Stimulated activated CD4-positive, alpha-beta T cell treated with anti-CD3 and anti-CD28 coated beads, Interleukin-15, amount 100 ng/mL, for 48 hours (primary cell): Measurements from ENCODE around the gene RFC3.
"Not testable (repeated sequence)": the region's sequence is repeated elsewhere in the genome, so short reads cannot be mapped to it uniquely, and the experiment has no call there.

Experiments used
- DNase-seq, 2 donors: peaks; one replicate each; pipeline ENCODE4 v3.0.0-alpha.2; 2020; ENCODE audit warnings: low read depth in 2 of 2

RFC3 gene

GRCh38 chr13:33817901-33818706, at the start of gene RFC3:
TSS of gene RFC3 (plus strand) at chr13:33818149. CDS start at chr13:33818179, 30 bp downstream.
- peak; percentile 87 to 88 for DNase-seq

GRCh38 chr13:33771296-33771695, 46.7 kb upstream of the RFC3 start:
- no peak for DNase-seq

DNA sequence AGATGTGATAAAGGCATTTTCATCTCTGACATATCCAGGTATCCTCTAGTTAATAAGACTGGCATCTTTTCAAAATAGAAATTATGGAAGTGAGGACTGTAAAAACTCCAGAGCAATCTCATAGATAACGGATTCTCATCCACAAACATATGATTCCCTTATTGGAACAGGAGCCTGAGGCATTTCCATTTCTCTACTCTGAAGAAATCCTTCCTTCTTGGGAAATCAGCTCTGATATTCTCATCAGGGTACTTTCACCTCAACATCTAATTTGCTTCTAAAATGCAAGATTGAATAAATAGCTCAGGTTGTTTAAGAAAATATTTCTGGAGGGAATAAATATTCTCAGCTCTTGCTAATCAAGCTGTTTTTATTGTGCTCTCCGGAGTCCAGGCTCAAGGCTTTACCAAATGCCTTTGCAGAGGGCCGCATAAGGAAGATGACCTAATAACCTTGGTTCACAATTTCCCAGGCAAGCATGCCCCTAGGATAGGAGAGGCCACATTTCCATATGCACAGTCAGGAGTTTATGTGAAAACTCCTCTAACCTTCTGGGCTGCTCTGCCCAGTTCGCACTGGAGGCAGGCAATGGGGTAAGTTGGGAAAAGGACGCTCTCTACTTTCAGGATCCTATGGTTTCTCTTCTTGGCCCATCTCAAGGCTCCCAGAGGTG, 44.0 kb upstream of the RFC3 start:
- no peak for DNase-seq

- DNase-seq: no peak
Observed at GRCh38 chr13:33775339-33776108, 42.4 kb upstream of the RFC3 start.

GRCh38 chr13:33776239-33776881, 41.6 kb upstream of the RFC3 start:
- DNase-seq: no peak

DNA sequence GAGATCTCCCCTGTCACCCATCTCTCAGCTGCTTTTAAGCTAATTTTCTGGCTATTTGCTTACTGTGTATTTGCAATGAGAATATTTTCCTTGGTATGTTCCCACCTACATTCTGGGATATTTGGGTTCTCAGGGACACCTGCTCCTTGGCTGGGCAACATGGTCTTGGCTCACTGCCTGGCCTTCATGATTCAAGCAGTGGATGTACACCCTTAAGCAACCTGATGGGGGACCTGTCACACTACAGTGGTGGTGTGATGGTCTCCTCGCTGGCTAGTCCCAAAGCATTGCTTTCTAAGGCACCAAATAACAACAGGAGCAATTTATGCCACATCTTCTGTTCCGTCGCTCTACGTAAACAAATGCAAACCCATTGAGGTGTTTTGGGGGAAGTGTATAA, 35.3 kb upstream of the RFC3 start:
- DNase-seq: no peak

GRCh38 chr13:33783212-33783611, 34.7 kb upstream of the RFC3 start:
- DNase-seq: not testable (repeated sequence)

GRCh38 chr13:33784738-33785137, 33.2 kb upstream of the RFC3 start:
- no peak for DNase-seq

- no peak for DNase-seq
Observed at GRCh38 chr13:33785384-33785783, 32.6 kb upstream of the RFC3 start.

DNA sequence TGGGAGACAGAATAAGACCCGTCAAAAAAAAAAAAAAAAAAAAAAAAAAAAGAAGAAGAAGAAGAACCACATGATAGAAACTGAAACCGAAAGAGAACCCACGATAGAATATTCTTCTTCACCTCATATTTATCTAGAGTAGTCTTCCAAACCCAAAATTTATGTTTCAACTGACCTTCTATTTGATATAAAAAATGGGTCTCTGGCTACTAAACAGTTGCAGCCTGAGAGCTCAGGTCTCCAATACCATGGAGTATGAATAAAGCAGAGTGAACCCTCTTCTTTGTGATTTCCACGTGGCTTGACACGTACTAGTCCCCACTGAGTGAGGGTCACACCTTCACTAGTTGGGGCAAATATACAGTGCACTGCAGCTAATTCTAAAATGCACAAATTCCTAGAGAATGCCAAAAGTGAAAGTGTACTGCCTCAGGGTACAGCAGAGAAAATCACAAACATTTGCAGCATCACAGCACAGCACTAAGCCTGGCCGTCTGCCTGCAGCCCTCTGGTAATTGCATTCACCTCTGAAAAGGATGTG, 30.8 kb upstream of the RFC3 start:
- no peak for DNase-seq

DNA sequence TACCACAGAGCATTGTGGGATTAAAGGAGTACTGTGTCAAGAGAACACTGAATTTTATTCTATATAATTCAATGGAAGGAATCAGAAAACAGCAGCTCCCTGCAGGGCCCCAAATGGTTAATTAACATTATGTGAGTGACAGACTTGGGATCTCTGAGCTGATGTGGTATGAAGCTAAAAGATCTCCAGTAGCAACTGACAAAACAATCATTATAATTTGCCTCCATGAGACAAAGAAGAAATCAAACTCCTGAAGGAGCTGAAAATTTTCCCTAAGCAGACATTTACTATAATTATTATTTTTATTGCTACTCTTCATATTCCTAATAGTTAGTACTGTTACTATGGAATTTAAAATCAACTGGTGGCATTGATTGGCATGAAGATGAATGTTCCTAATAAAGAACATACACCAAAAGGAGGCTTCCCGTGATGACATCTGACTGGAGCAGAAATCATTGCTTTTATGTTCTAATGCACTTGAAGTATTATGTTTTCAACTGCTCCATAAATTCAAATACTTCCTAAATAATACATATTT, 28.8 kb upstream of the RFC3 start:
- DNase-seq: no peak

DNA sequence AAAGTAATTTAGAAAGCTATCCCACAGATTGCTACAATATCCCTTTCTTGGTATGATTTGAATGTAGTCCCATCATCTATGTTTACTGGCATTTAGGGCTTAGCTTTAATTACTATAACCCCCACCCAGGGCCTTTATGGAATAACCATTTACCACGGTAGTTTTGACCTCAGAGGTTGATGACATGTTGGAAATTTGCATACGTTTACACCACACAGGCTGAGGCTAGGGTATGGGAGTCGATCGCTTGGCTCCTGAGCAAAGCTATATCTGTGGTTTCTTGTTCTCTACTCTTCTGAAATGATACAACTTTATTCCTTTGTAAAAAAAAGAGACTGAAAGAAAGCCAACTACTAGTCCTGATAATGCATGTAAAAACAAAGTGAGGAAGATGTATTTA, 28.2 kb upstream of the RFC3 start:
- DNase-seq: no peak

DNA sequence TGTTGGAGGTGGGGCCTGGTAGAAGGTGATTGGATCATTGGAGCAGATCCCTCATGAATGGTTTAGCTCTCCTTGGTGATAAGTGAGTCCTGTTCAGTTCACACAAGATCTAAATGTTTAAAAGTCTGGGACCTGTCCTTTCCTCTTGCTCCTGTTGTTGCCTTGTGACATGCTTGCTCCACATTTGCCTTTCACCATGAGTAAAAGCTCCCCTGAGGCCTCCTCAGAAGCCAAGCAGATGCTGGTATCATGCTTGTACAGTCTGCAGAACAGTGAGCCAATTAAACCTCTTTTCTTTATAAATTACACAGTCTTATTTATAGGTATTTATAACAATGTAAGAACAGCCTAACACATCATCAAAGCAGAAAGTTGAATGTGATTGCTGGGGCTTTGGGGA, 24.2 kb upstream of the RFC3 start:
- DNase-seq: no peak

- DNase-seq: no peak
Observed at GRCh38 chr13:33794576-33794975, 23.4 kb upstream of the RFC3 start.

GRCh38 chr13:33796095-33796494, 21.9 kb upstream of the RFC3 start:
- DNase-seq: no peak

DNA sequence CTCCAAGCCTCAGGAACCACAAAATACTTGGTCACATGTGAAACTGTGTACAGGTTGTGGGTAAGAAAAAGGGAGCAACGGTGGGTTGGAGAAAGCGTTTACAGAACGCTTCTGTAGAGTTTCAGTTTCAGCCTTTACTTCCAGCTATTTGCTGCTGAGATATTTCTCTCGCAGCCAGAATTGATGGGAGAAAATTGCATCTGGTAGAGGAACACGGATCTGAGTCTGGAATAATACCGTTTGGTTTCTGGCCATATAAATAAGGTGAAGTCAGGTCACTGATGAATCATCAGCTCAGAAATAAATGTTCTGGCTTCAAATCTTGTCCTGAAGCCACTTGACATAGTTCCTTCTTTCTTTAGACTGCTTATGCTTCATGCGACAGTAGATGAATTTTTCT, 20.3 kb upstream of the RFC3 start:
- DNase-seq: no peak

DNA sequence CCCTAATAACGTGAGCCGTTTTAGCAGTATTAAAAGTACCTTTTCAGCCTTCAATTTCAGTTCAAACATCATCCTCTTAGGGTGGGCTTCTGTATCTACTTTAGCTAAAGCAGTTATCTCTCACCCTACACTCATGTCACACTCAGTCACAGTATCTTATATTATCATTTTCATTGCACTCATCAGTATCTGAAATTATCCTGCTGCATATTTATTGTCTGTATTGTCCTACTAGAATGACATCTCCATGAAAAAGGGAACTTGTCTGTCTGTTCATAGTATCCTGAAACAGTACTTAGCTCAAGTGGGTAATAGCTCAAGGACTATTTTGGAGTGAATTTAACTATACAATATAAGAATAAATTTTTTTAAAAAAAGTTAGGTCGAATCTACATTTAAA, 19.9 kb upstream of the RFC3 start:
- no peak for DNase-seq

DNA sequence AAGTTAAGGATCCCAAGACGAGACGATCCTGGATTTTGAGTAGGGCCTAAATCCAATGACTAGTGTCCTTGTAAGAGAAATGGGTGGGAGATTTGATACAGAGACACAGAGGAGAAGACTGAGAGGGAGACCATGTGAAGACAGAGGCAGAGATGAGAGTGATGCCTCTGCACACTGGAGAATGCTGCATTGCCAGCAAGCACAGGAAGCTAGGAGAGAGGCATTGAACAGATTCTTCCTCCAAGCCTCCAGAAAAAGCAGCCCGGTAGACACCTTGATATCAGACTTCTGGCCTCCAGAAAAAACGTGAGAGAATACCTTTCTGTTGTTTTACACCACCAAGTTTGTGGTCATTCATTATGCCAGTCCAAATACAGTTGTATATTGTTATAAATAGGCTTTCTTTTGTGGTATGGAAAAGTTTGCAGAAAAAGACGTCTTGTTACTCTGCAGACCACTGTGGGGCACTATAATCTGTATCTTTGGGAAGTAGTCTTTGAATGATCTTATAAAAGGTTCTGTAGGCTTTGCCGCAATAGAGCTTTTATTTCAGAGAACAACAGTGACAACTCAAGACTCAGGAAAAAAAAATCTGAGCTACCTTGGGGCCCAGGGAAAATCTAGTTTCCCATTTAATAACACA, 17.9 kb upstream of the RFC3 start:
- DNase-seq: no peak

- DNase-seq: no peak
Observed at GRCh38 chr13:33800646-33801186, 17.2 kb upstream of the RFC3 start.

- no peak for DNase-seq
Observed at GRCh38 chr13:33806470-33807248, 11.3 kb upstream of the RFC3 start.
